ENCODE results near the gene CCDC116. TPM values are rescaled to one million over a fixed set of nuclear protein-coding genes. Genes with fewer than 3 reads are reported as not detected.

Gene CCDC116
- total RNA-seq, 1 donor from 2014 or later = not detected

- no peaks in the 10 kb centered on the region for H3K9me3 Mint-ChIP-seq
- peaks cover 8% of the 10 kb centered on the region for H3K36me3 Mint-ChIP-seq
- H3K9ac ChIP-seq = no peak overlapping the region
- no peak overlapping the region for H3K4me2 ChIP-seq
- no peaks in the 10 kb centered on the region for H3K36me3 ChIP-seq
- no peak for DNase-seq (ENCODE audit: low spot score)
- no peak overlapping the region for H2AFZ ChIP-seq (replicated peaks)
- no peak overlapping the region for H3K4me3 ChIP-seq
- no peak overlapping the region for H3K27ac Mint-ChIP-seq
- H4K20me1 ChIP-seq (ENCODE audit: low read depth) = peaks cover 13% of the 10 kb centered on the region
- H3K4me1 ChIP-seq = peaks cover 11% of the 10 kb centered on the region
- H3K27ac ChIP-seq = no peak overlapping the region
- no peaks in the 10 kb centered on the region for H3K9me3 ChIP-seq (ENCODE audit: low read depth)
- peaks cover 18% of the 10 kb centered on the region for H3F3A ChIP-seq (ENCODE audit: low read depth)
- no peaks in the 10 kb centered on the region for H3K79me2 ChIP-seq (ENCODE audit: low read depth)
- H3K4me3 Mint-ChIP-seq = no peak overlapping the region
- peaks cover 13% of the 10 kb centered on the region for H3K27me3 ChIP-seq
- peaks cover 10% of the 10 kb centered on the region for H3K27me3 Mint-ChIP-seq (ENCODE audit: insufficient read depth, low read depth)
- peaks cover 20% of the 10 kb centered on the region for H3K4me1 Mint-ChIP-seq
- TF ChIP-seq EZH2phosphoT487 (IDR thresholded peaks at IDR 0.05) = no peak
- no peak for TF ChIP-seq EZH2 (IDR thresholded peaks at IDR 0.05)
- TF ChIP-seq CTCF (IDR thresholded peaks at IDR 0.05) = no peak
Observed at GRCh38 chr22:21639359-21639758, 6.8 kb downstream of the CCDC116 start.

- Histone ChIP-seq H2AFZ (replicated peaks) (no peak overlapping the region), H3K9me3 (ENCODE audit: low read depth) (no peaks in the 10 kb centered on the region), H3K36me3 (no peaks in the 10 kb centered on the region), H3K9ac (peak overlapping the region; percentile 59), H3F3A (ENCODE audit: low read depth) (peaks cover 18% of the 10 kb centered on the region), H3K4me3 (peak overlapping the region; percentile 50), H3K4me1 (peaks cover 11% of the 10 kb centered on the region), H4K20me1 (ENCODE audit: low read depth) (peaks cover 13% of the 10 kb centered on the region), H3K79me2 (ENCODE audit: low read depth) (no peaks in the 10 kb centered on the region), H3K27ac (no peak overlapping the region), H3K27me3 (peaks cover 13% of the 10 kb centered on the region), H3K4me2 (peak overlapping the region; percentile 83)
- peaks cover 10% of the 10 kb centered on the region for H3K27me3 Mint-ChIP-seq (ENCODE audit: insufficient read depth, low read depth)
- no peak overlapping the region for H3K27ac Mint-ChIP-seq
- peak overlapping the region; percentile 89 for H3K4me3 Mint-ChIP-seq
- no peaks in the 10 kb centered on the region for H3K9me3 Mint-ChIP-seq
- DNase-seq (ENCODE audit: low spot score) = no peak
- peaks cover 20% of the 10 kb centered on the region for H3K4me1 Mint-ChIP-seq
- H3K36me3 Mint-ChIP-seq = peaks cover 8% of the 10 kb centered on the region
- TF ChIP-seq EZH2 (IDR thresholded peaks at IDR 0.05) (no peak), EZH2phosphoT487 (IDR thresholded peaks at IDR 0.05) (no peak), CTCF (IDR thresholded peaks at IDR 0.05) (no peak)
Observed at GRCh38 chr22:21640810-21641209, 8.2 kb downstream of the CCDC116 start.

GRCh38 chr22:21641417-21641788 lies 8.8 kb downstream of the CCDC116 start:
- Histone ChIP-seq H3K9ac (peak overlapping the region; percentile 59), H3K4me3 (peak overlapping the region; percentile 50), H3F3A (ENCODE audit: low read depth) (peaks cover 22% of the 10 kb centered on the region), H4K20me1 (ENCODE audit: low read depth) (peaks cover 17% of the 10 kb centered on the region), H3K79me2 (ENCODE audit: low read depth) (no peaks in the 10 kb centered on the region), H3K27ac (no peak overlapping the region), H3K36me3 (no peaks in the 10 kb centered on the region), H3K9me3 (ENCODE audit: low read depth) (no peaks in the 10 kb centered on the region), H2AFZ (replicated peaks) (peak overlapping the region; percentile 83), H3K4me1 (peaks cover 11% of the 10 kb centered on the region), H3K27me3 (peaks cover 13% of the 10 kb centered on the region), H3K4me2 (peak overlapping the region; percentile 83)
- peaks cover 8% of the 10 kb centered on the region for H3K36me3 Mint-ChIP-seq
- peak overlapping the region; percentile 89 for H3K4me3 Mint-ChIP-seq
- peak; percentile 79 for DNase-seq (ENCODE audit: low spot score)
- peaks cover 21% of the 10 kb centered on the region for H3K4me1 Mint-ChIP-seq
- H3K27ac Mint-ChIP-seq = no peak overlapping the region
- TF ChIP-seq CTCF (IDR thresholded peaks at IDR 0.05) (peak; percentile 58), EZH2 (IDR thresholded peaks at IDR 0.05) (peak; percentile 36), EZH2phosphoT487 (IDR thresholded peaks at IDR 0.05) (no peak)
- peaks cover 9% of the 10 kb centered on the region for H3K27me3 Mint-ChIP-seq (ENCODE audit: insufficient read depth, low read depth)
- no peaks in the 10 kb centered on the region for H3K9me3 Mint-ChIP-seq
